Astrocyte of the cerebellum (primary cell): ENCODE data around the gene FOXN3.

Experiments
- DNase-seq: peaks from one replicate; pipeline ENCODE4 v3.0.0-alpha.2; 2011; ENCODE audit warnings: low read depth
- H3K4me3 ChIP-seq: 2 replicates; pipeline ENCODE4 v1.5.1; 2011; ENCODE audit warnings: mild to moderate bottlenecking, low read depth, low read length, moderate library complexity
- in situ Hi-C: cut with HindIII; loops from 2 replicates; pipeline ENCODE4 v1.10.0; 2017; ENCODE audit warnings: low sequenced_read_pairs
- TF ChIP-seq, protein P1 (sequence below): IDR thresholded peaks from 2 replicates; pipeline ENCODE4 v1.5.1; 2012; ENCODE audit warnings: low read length, low read depth, moderate library complexity, mild to moderate bottlenecking; ENCODE audit errors: missing control alignments

Gene FOXN3

GRCh38 chr14:89232265-89233070 is 184.6 kb downstream of the FOXN3 start:
- TF ChIP-seq, protein P1, sequence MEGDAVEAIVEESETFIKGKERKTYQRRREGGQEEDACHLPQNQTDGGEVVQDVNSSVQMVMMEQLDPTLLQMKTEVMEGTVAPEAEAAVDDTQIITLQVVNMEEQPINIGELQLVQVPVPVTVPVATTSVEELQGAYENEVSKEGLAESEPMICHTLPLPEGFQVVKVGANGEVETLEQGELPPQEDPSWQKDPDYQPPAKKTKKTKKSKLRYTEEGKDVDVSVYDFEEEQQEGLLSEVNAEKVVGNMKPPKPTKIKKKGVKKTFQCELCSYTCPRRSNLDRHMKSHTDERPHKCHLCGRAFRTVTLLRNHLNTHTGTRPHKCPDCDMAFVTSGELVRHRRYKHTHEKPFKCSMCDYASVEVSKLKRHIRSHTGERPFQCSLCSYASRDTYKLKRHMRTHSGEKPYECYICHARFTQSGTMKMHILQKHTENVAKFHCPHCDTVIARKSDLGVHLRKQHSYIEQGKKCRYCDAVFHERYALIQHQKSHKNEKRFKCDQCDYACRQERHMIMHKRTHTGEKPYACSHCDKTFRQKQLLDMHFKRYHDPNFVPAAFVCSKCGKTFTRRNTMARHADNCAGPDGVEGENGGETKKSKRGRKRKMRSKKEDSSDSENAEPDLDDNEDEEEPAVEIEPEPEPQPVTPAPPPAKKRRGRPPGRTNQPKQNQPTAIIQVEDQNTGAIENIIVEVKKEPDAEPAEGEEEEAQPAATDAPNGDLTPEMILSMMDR = no peak

GRCh38 chr14:89231426-89232113 is 185.5 kb downstream of the FOXN3 start:
- H3K4me3 ChIP-seq = no peak overlapping the region
- in situ Hi-C loops = no loop called here
- DNase-seq = no peak
- TF ChIP-seq, protein P1 = no peak

More at GRCh38 chr14:89232265-89233070, 184.6 kb downstream of the FOXN3 start:
- no peak for DNase-seq
- H3K4me3 ChIP-seq = no peak overlapping the region
- in situ Hi-C loops = no loop called here

- no peak overlapping the region for H3K4me3 ChIP-seq
- TF ChIP-seq, protein P1 = no peak
- in situ Hi-C loops = no loop called here
- DNase-seq = no peak
These were observed 188.0 kb downstream of the FOXN3 start for GRCh38 chr14:89228921-89229639.

- no peak for DNase-seq
- in situ Hi-C loops = no loop called here
- no peak overlapping the region for H3K4me3 ChIP-seq
- TF ChIP-seq, protein P1 = no peak
These were observed 189.6 kb downstream of the FOXN3 start for GRCh38 chr14:89227496-89227836.

DNA sequence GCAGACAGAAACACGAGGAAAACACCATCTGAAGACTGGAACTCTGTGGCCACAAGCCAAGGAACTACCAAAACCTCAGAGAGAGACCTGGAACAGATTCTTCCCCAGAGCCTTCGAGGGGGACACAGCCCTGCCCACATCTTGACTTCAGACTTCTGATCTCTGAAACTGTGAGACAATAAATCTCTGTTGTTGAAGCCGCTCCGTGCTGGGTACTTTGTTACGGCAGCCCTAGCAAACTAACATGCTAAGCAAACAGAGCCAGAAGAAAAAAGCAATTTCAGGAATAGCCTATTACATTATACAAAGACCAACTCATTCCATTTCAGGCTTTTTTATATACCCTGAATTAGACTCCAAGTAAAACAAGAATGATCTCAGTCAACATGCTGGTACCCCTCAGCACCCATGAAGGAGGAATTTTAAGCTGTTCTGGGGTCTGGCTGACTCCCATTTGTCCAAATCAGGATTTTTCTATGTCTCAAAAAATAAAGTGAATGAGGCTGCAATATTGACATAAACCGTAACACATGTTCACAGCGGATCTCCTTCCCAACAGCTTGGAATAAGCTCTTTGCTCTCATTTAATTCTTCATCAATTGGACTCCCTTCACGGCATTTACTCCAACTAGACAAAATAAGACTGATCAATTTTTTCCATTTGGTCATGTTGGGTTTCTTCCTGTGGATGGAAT is 190.1 kb downstream of the FOXN3 start:
- H3K4me3 ChIP-seq = no peak overlapping the region
- in situ Hi-C loops = no loop called here
- DNase-seq = no peak
- TF ChIP-seq, protein P1 = no peak

GRCh38 chr14:89225607-89226006 is 191.4 kb downstream of the FOXN3 start:
- in situ Hi-C loops = no loop called here

More at GRCh38 chr14:89225607-89226006, 191.4 kb downstream of the FOXN3 start:
- TF ChIP-seq, protein P1 = no peak
- DNase-seq = no peak
- no peak overlapping the region for H3K4me3 ChIP-seq
